Activated T-cell treated with anti-CD3 and anti-CD28 coated beads for 48 hours (primary cell): ENCODE measurements around the gene IMPG1.

Experiments
- DNase-seq: peaks from one replicate; pipeline ENCODE4 v3.0.0-alpha.2; 2020; ENCODE audit warnings: low read depth

The IMPG1 gene

GRCh38 chr6:75892384-75892783 lies 180.1 kb downstream of the IMPG1 start:
- DNase-seq = no peak

- no peak for DNase-seq
Observed at GRCh38 chr6:75884822-75885221, 187.6 kb downstream of the IMPG1 start.

DNA sequence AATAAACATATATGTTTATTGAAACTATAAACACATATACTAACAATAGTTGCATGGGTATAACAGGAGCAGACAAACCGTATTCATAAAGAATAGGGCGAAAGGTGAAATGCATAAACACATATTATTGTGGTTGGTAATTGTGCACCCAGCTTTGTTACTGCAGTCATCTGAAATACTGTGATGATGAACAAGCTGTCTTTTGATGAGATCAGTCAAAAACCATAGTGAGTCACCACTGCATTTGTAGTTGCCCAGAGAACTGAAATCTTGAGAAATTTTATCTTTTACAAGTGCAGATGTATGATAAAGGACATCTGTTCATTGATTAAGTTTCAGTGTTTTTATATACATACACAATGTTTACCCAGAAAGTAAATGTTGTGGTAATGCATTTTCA lies 189.7 kb downstream of the IMPG1 start:
- DNase-seq = no peak

DNA sequence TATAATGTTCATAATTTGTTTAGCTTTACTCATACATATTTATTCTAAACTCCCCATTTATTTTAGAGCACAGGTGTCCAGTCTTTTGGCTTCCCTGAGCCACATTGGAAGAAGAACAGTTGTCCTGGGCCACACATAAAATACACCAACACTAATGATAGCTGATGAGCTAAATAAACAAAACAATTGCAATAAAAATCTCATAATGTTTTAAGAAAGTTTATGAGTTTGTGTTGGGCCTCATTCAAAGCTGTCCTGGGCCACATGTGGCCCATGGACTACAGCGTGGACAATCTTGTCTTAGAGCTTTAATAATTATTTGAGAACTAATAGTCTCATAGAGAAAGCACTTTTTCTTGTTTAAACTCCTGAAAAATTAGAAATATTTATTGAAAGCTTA lies 192.2 kb downstream of the IMPG1 start:
- no peak for DNase-seq

GRCh38 chr6:75876152-75876551 lies 196.3 kb downstream of the IMPG1 start:
- no peak for DNase-seq

DNA sequence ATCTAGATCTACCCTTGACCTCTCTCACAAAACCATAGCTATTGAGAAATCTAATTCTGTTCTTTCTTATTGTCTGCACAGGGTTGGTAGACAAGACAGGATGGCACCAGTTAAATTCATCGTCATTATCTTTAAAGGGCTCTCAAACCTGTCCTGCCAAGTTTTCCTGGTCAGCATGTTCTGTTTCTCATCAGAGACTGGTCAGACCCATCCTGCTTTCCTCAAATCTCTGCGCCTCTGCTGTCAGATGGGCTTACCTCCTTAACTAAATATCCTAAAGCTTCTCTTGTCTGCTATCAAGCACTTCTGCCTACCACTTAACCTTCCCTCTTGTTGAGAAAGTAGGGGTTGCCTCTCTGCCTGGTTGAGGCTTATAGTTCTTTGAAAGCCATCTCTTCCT lies 198.2 kb downstream of the IMPG1 start:
- no peak for DNase-seq
